HepG2 (cell line): ENCODE data around the gene CFAP90. TPM values are rescaled to one million over a fixed set of nuclear protein-coding genes. Genes with fewer than 3 reads are reported as not detected.

Source experiments
- BHLHE40 ChIP-seq: IDR thresholded peaks from 2 replicates; pipeline ENCODE4 v1.6.1; 2011; ENCODE audit warnings: low read length, improper control_type of control experiment
- CEBPB ChIP-seq: IDR thresholded peaks from 2 replicates; pipeline ENCODE4 v1.6.1; 2011; ENCODE audit warnings: low read depth, low read length, improper control_type of control experiment, borderline replicate concordance
- ESRRA ChIP-seq: sonication (generic); formaldehyde crosslinking; IDR thresholded peaks from 2 replicates; pipeline ENCODE4 v1.5.1; 2020; ENCODE audit warnings: mild to moderate bottlenecking, low read depth, missing genetic modification reagents
- GABPA ChIP-seq, 2 experiments: IDR thresholded peaks; 2 replicates each; pipeline ENCODE4 v1.6.1; 2011 to 2016; ENCODE audit warnings: low read depth in 2 of 2, low read length in 1 of 2, missing biosample characterization in 1 of 2, missing genetic modification characterization in 1 of 2
- GLI4 ChIP-seq: sonication (generic); formaldehyde crosslinking; IDR thresholded peaks from 2 replicates; pipeline ENCODE4 v1.5.1; 2020; ENCODE audit warnings: missing genetic modification reagents, mild to moderate bottlenecking, moderate library complexity, borderline replicate concordance
- GTF3A ChIP-seq: sonication (generic); formaldehyde crosslinking; conservative IDR thresholded peaks from 2 replicates; pipeline ENCODE4 v1.4.0; 2020; ENCODE audit warnings: mild to moderate bottlenecking, missing genetic modification reagents
- IKZF4 ChIP-seq: sonication (generic); formaldehyde crosslinking; IDR thresholded peaks from 2 replicates; pipeline ENCODE4 v1.5.1; 2020; ENCODE audit warnings: borderline replicate concordance, mild to moderate bottlenecking, low read depth, missing genetic modification reagents; ENCODE audit errors: not compliant biosample characterization
- MAF1 ChIP-seq: sonication (generic); formaldehyde crosslinking; IDR thresholded peaks from 2 replicates; pipeline ENCODE4 v1.5.0; 2020; ENCODE audit warnings: missing genetic modification reagents, borderline replicate concordance
- RFX1 ChIP-seq: fragments of 450-650 bp; IDR thresholded peaks from 2 replicates; pipeline ENCODE4 v1.6.1; 2017
- SALL1 ChIP-seq: sonication (generic); formaldehyde crosslinking; IDR thresholded peaks from 2 replicates; pipeline ENCODE4 v1.8.0; 2022; ENCODE audit warnings: mild to moderate bottlenecking, missing genetic modification reagents
- SMAD9 ChIP-seq: sonication (generic); formaldehyde crosslinking; IDR thresholded peaks from 2 replicates; pipeline ENCODE4 v1.5.1; 2020; ENCODE audit warnings: mild to moderate bottlenecking, missing genetic modification reagents
- TBX2 ChIP-seq: sonication (generic); formaldehyde crosslinking; IDR thresholded peaks from 2 replicates; pipeline ENCODE4 v1.5.0; 2020; ENCODE audit warnings: missing genetic modification reagents, mild to moderate bottlenecking, borderline replicate concordance
- TBX3 ChIP-seq: fragments of 450-650 bp; IDR thresholded peaks from 2 replicates; pipeline ENCODE4 v1.6.1; 2017; ENCODE audit warnings: antibody characterized with exemption, mild to moderate bottlenecking, inconsistent platforms, borderline replicate concordance
- ZFX ChIP-seq: sonication (generic); formaldehyde crosslinking; IDR thresholded peaks from 2 replicates; pipeline ENCODE4 v1.4.0; 2020; ENCODE audit warnings: mild to moderate bottlenecking, low read depth, missing genetic modification reagents, moderate library complexity
- ZNF138 ChIP-seq: sonication (generic); formaldehyde crosslinking; IDR thresholded peaks from 2 replicates; pipeline ENCODE4 v1.5.0; 2020; ENCODE audit warnings: mild to moderate bottlenecking, low read depth, missing genetic modification reagents
- ZNF333 ChIP-seq: sonication (generic); formaldehyde crosslinking; IDR thresholded peaks from 2 replicates; pipeline ENCODE4 v1.4.0; 2020; ENCODE audit warnings: mild to moderate bottlenecking, missing genetic modification reagents, borderline replicate concordance
- ZNF749 ChIP-seq: sonication (generic); formaldehyde crosslinking; IDR thresholded peaks from 2 replicates; pipeline ENCODE4 v1.8.0; 2022; ENCODE audit warnings: mild to moderate bottlenecking, missing genetic modification reagents, moderate library complexity, borderline replicate concordance
- ZNF782 ChIP-seq: sonication (generic); formaldehyde crosslinking; IDR thresholded peaks from 2 replicates; pipeline ENCODE4 v1.4.0; 2020; ENCODE audit warnings: missing genetic modification reagents, mild to moderate bottlenecking, borderline replicate concordance
- polyA plus RNA-seq, 8 experiments: library from polyadenylated mRNA; depleted of rRNA in 3 of 8; stranded (reverse) in 7 of 8; unstranded in 1 of 8; fragments of >200 nt; fragmentation: Illumina TruSeq in 4 of 8; extraction: Trizol in 4 of 8; gene quantifications; 2 replicates each; pipeline versions ENCODE4 v1.2.1 to v1.2.3, GENCODE V29; 2011 to 2016; ENCODE audit warnings: low read depth in 4 of 8, missing spikeins in 1 of 8, mixed read lengths in 1 of 8; ENCODE audit not compliant: insufficient read depth in 1 of 8
- total RNA-seq, 5 experiments: library from RNA; depleted of rRNA; stranded (reverse); fragments of >200 nt; fragmentation: Illumina TruSeq; extraction: Trizol; gene quantifications; 2 replicates each; pipeline ENCODE4 v1.2.3, GENCODE V29; 2016; ENCODE audit warnings: low read depth in 1 of 5
- TF ChIP-seq, protein P1 (sequence below): sonication (generic); IDR thresholded peaks from 2 replicates; pipeline ENCODE4 v1.6.1; 2016; ENCODE audit warnings: low read depth, borderline replicate concordance
- TF ChIP-seq, protein P2 (sequence below): sonication (generic); formaldehyde crosslinking; IDR thresholded peaks from 2 replicates; pipeline ENCODE4 v1.8.0; 2022; ENCODE audit warnings: low read depth, missing genetic modification reagents
- TF ChIP-seq, protein P3 (sequence below), 2 experiments: fragments of 450-650 bp in 1 of 2; sonication (generic) in 1 of 2; formaldehyde crosslinking; IDR thresholded peaks; 2 replicates each; pipeline versions ENCODE4 v1.5.0 to v1.8.0; 2020 to 2022; ENCODE audit warnings: mild to moderate bottlenecking in 1 of 2, missing genetic modification reagents in 1 of 2

The CFAP90 gene
- total and polyA plus RNA-seq, 2 of the 13 experiments (the other 11 are each of a cell fraction or from before 2014, with no cell fraction given), result 0.11 TPM; not detected in 1

DNA sequence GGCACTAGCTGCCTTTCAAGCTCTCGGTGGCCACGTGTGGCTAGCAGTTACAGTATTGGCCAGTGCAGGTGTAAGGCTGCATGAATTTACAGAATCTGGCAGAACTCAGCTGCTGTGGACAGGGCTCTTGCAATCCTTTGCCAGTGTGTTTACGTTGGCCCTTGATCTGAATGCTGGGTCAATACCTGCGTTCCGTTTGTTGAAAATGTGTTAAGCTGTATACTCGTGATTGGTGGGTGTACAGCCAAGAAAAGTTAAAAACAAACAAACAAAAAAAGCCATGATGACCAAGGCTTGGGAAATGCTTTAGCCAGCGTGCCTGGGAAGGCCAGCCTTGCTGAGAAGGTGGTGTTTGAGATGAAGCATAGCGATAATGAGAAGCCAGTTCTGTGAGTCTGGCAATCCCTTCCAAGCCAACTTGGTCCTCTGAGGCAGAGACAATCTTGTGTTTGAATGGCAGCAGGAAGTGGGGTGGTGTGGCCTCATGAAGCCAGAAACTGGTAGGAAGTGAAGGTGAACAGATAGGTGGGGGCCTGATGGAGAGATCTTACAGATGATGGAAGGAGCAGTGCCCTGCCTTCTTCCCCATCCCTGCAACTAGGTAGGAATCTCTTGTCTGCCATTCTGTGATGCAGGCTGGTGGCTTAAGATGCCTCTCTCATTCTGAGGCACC, 820 bp upstream of the CFAP90 start (continued):
- TF ChIP-seq TBX2 (peak; percentile 37; the same call in 1 of the 2 replicates), ZNF782 (CRISPR knock-in tag) (no peak), SMAD9 (CRISPR knock-in tag) (no peak), BHLHE40 (no peak), ZNF333 (CRISPR knock-in tag) (no peak), CEBPB (0 out of 2 replicates have a peak, but pooled peaks have one; percentile 25), SALL1 (CRISPR knock-in tag) (0 out of 2 replicates have a peak, but pooled peaks have one; percentile 17), RFX1 (no peak), ZFX (CRISPR knock-in tag) (no peak), TBX3 (no peak), GLI4 (CRISPR knock-in tag) (no peak), IKZF4 (no peak), ZNF749 (CRISPR knock-in tag) (no peak), ZNF138 (no peak), ESRRA (CRISPR knock-in tag) (no peak), GTF3A (no peak), MAF1 (CRISPR knock-in tag) (no peak), GABPA (IDR thresholded peaks at IDR 0.05; ENCODE audit: low read depth, low read length) (no peak), GABPA (CRISPR knock-in tag; IDR thresholded peaks at IDR 0.05; ENCODE audit: low read depth) (no peak)
- TF ChIP-seq, protein P1, sequence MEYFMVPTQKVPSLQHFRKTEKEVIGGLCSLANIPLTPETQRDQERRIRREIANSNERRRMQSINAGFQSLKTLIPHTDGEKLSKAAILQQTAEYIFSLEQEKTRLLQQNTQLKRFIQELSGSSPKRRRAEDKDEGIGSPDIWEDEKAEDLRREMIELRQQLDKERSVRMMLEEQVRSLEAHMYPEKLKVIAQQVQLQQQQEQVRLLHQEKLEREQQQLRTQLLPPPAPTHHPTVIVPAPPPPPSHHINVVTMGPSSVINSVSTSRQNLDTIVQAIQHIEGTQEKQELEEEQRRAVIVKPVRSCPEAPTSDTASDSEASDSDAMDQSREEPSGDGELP, result no peak
- TF ChIP-seq, protein P2, sequence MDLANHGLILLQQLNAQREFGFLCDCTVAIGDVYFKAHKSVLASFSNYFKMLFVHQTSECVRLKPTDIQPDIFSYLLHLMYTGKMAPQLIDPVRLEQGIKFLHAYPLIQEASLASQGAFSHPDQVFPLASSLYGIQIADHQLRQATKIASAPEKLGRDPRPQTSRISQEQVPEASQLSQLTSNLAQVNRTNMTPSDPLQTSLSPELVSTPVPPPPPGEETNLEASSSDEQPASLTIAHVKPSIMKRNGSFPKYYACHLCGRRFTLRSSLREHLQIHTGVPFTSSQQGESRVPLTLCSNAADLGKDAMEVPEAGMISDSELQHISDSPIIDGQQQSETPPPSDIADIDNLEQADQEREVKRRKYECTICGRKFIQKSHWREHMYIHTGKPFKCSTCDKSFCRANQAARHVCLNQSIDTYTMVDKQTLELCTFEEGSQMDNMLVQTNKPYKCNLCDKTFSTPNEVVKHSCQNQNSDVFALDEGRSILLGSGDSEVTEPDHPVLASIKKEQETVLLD (CRISPR knock-in tag), result no peak
- TF ChIP-seq, protein P3, sequence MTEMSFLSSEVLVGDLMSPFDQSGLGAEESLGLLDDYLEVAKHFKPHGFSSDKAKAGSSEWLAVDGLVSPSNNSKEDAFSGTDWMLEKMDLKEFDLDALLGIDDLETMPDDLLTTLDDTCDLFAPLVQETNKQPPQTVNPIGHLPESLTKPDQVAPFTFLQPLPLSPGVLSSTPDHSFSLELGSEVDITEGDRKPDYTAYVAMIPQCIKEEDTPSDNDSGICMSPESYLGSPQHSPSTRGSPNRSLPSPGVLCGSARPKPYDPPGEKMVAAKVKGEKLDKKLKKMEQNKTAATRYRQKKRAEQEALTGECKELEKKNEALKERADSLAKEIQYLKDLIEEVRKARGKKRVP (CRISPR knock-in tag; IDR thresholded peaks at IDR 0.05), result peak in 1 of 2 experiments; percentile 7; a peak in 1 of 4 replicates
